ENCODE results near the gene SRCIN1.
"Not testable (repeated sequence)": the region's sequence is repeated elsewhere in the genome, so short reads cannot be mapped to it uniquely, and the experiment has no call there.

Gene SRCIN1

GRCh38 chr17:38626606-38627226 is 21.0 kb upstream of the SRCIN1 start:
- not testable (repeated sequence) for H3K27ac ChIP-seq (ENCODE audit: low read depth, low read length); H3K4me1 ChIP-seq (ENCODE audit: control insufficient read depth, insufficient read depth, low read length); H3K27me3 ChIP-seq (ENCODE audit: control insufficient read depth, insufficient read depth, low read length); H3K4me3 ChIP-seq (ENCODE audit: low read depth, low read length); H3K9ac ChIP-seq (ENCODE audit: low read length); H3K36me3 ChIP-seq (ENCODE audit: control insufficient read depth, insufficient read depth, low read length); H3K9me3 ChIP-seq (ENCODE audit: control insufficient read depth, insufficient read depth, low read depth, low read length)

- H3K9ac ChIP-seq (ENCODE audit: low read length): no peak overlapping the region
Observed at GRCh38 chr17:38625482-38625881, 19.7 kb upstream of the SRCIN1 start.

GRCh38 chr17:38624782-38625355 is 19.1 kb upstream of the SRCIN1 start:
- H3K4me3 ChIP-seq (ENCODE audit: low read depth, low read length); H3K27ac ChIP-seq (ENCODE audit: low read depth, low read length); H3K4me1 ChIP-seq (ENCODE audit: control insufficient read depth, insufficient read depth, low read length); H3K9me3 ChIP-seq (ENCODE audit: control insufficient read depth, insufficient read depth, low read depth, low read length); H3K9ac ChIP-seq (ENCODE audit: low read length); H3K36me3 ChIP-seq (ENCODE audit: control insufficient read depth, insufficient read depth, low read length); H3K27me3 ChIP-seq (ENCODE audit: control insufficient read depth, insufficient read depth, low read length): not testable (repeated sequence)

More at GRCh38 chr17:38625482-38625881, 19.7 kb upstream of the SRCIN1 start:
- H3K4me1 ChIP-seq (ENCODE audit: control insufficient read depth, insufficient read depth, low read length): no peaks in the 10 kb centered on the region
- no peaks in the 10 kb centered on the region for H3K27me3 ChIP-seq (ENCODE audit: control insufficient read depth, insufficient read depth, low read length)
- H3K4me3 ChIP-seq (ENCODE audit: low read depth, low read length): no peak overlapping the region
- no peak overlapping the region for H3K27ac ChIP-seq (ENCODE audit: low read depth, low read length)
- no peaks in the 10 kb centered on the region for H3K36me3 ChIP-seq (ENCODE audit: control insufficient read depth, insufficient read depth, low read length)
- H3K9me3 ChIP-seq (ENCODE audit: control insufficient read depth, insufficient read depth, low read depth, low read length): 0 out of 2 replicates have a peak, but pooled peaks cover 4% of the 10 kb centered on the region

- no peaks in the 10 kb centered on the region for H3K36me3 ChIP-seq (ENCODE audit: control insufficient read depth, insufficient read depth, low read length)
- H3K27me3 ChIP-seq (ENCODE audit: control insufficient read depth, insufficient read depth, low read length): no peaks in the 10 kb centered on the region
- no peak overlapping the region for H3K9ac ChIP-seq (ENCODE audit: low read length)
- no peak overlapping the region for H3K27ac ChIP-seq (ENCODE audit: low read depth, low read length)
- H3K4me1 ChIP-seq (ENCODE audit: control insufficient read depth, insufficient read depth, low read length): peaks cover 18% of the 10 kb centered on the region
- H3K9me3 ChIP-seq (ENCODE audit: control insufficient read depth, insufficient read depth, low read depth, low read length): no peaks in the 10 kb centered on the region
- no peak overlapping the region for H3K4me3 ChIP-seq (ENCODE audit: low read depth, low read length)
Observed at GRCh38 chr17:38621538-38621937, 15.8 kb upstream of the SRCIN1 start.

- Histone ChIP-seq H3K36me3 (ENCODE audit: control insufficient read depth, insufficient read depth, low read length) (no peaks in the 10 kb centered on the region), H3K4me1 (ENCODE audit: control insufficient read depth, insufficient read depth, low read length) (peaks cover 20% of the 10 kb centered on the region), H3K27ac (ENCODE audit: low read depth, low read length) (no peak overlapping the region), H3K27me3 (ENCODE audit: control insufficient read depth, insufficient read depth, low read length) (no peaks in the 10 kb centered on the region), H3K9me3 (ENCODE audit: control insufficient read depth, insufficient read depth, low read depth, low read length) (no peaks in the 10 kb centered on the region), H3K4me3 (ENCODE audit: low read depth, low read length) (no peak overlapping the region), H3K9ac (ENCODE audit: low read length) (no peak overlapping the region)
Observed at GRCh38 chr17:38620551-38621277, 15.0 kb upstream of the SRCIN1 start.

- peaks cover 20% of the 10 kb centered on the region for H3K4me1 ChIP-seq (ENCODE audit: control insufficient read depth, insufficient read depth, low read length)
- no peaks in the 10 kb centered on the region for H3K9me3 ChIP-seq (ENCODE audit: control insufficient read depth, insufficient read depth, low read depth, low read length)
- no peaks in the 10 kb centered on the region for H3K36me3 ChIP-seq (ENCODE audit: control insufficient read depth, insufficient read depth, low read length)
- H3K4me3 ChIP-seq (ENCODE audit: low read depth, low read length): no peak overlapping the region
- no peak overlapping the region for H3K27ac ChIP-seq (ENCODE audit: low read depth, low read length)
- no peak overlapping the region for H3K9ac ChIP-seq (ENCODE audit: low read length)
- no peaks in the 10 kb centered on the region for H3K27me3 ChIP-seq (ENCODE audit: control insufficient read depth, insufficient read depth, low read length)
Observed at GRCh38 chr17:38619937-38620550, 14.3 kb upstream of the SRCIN1 start.

GRCh38 chr17:38619451-38619795 is 13.7 kb upstream of the SRCIN1 start:
- H3K9ac ChIP-seq (ENCODE audit: low read length): no peak overlapping the region
- H3K36me3 ChIP-seq (ENCODE audit: control insufficient read depth, insufficient read depth, low read length): no peaks in the 10 kb centered on the region
- H3K4me3 ChIP-seq (ENCODE audit: low read depth, low read length): no peak overlapping the region
- no peaks in the 10 kb centered on the region for H3K9me3 ChIP-seq (ENCODE audit: control insufficient read depth, insufficient read depth, low read depth, low read length)
- no peaks in the 10 kb centered on the region for H3K27me3 ChIP-seq (ENCODE audit: control insufficient read depth, insufficient read depth, low read length)
- H3K27ac ChIP-seq (ENCODE audit: low read depth, low read length): no peak overlapping the region
- peaks cover 20% of the 10 kb centered on the region for H3K4me1 ChIP-seq (ENCODE audit: control insufficient read depth, insufficient read depth, low read length)

GRCh38 chr17:38617967-38618760 is 12.4 kb upstream of the SRCIN1 start:
- H3K9ac ChIP-seq (ENCODE audit: low read length): no peak overlapping the region
- no peak overlapping the region for H3K4me3 ChIP-seq (ENCODE audit: low read depth, low read length)
- H3K4me1 ChIP-seq (ENCODE audit: control insufficient read depth, insufficient read depth, low read length): peaks cover 28% of the 10 kb centered on the region
- H3K9me3 ChIP-seq (ENCODE audit: control insufficient read depth, insufficient read depth, low read depth, low read length): no peaks in the 10 kb centered on the region
- no peaks in the 10 kb centered on the region for H3K36me3 ChIP-seq (ENCODE audit: control insufficient read depth, insufficient read depth, low read length)
- no peaks in the 10 kb centered on the region for H3K27me3 ChIP-seq (ENCODE audit: control insufficient read depth, insufficient read depth, low read length)
- H3K27ac ChIP-seq (ENCODE audit: low read depth, low read length): no peak overlapping the region

- peaks cover under 1% of the 10 kb centered on the region; the same call in 1 of the 2 replicates for H3K9me3 ChIP-seq (ENCODE audit: control insufficient read depth, insufficient read depth, low read depth, low read length)
- no peak overlapping the region for H3K4me3 ChIP-seq (ENCODE audit: low read depth, low read length)
- no peaks in the 10 kb centered on the region for H3K27me3 ChIP-seq (ENCODE audit: control insufficient read depth, insufficient read depth, low read length)
- no peak overlapping the region for H3K27ac ChIP-seq (ENCODE audit: low read depth, low read length)
- no peaks in the 10 kb centered on the region for H3K36me3 ChIP-seq (ENCODE audit: control insufficient read depth, insufficient read depth, low read length)
- H3K9ac ChIP-seq (ENCODE audit: low read length): no peak overlapping the region
- H3K4me1 ChIP-seq (ENCODE audit: control insufficient read depth, insufficient read depth, low read length): peaks cover 28% of the 10 kb centered on the region
Observed at GRCh38 chr17:38617074-38617860, 11.5 kb upstream of the SRCIN1 start.

GRCh38 chr17:38616361-38616760 is 10.6 kb upstream of the SRCIN1 start:
- H3K4me1 ChIP-seq (ENCODE audit: control insufficient read depth, insufficient read depth, low read length): peaks cover 28% of the 10 kb centered on the region
- H3K9me3 ChIP-seq (ENCODE audit: control insufficient read depth, insufficient read depth, low read depth, low read length): peaks cover 10% of the 10 kb centered on the region
- no peaks in the 10 kb centered on the region for H3K36me3 ChIP-seq (ENCODE audit: control insufficient read depth, insufficient read depth, low read length)
- no peak overlapping the region for H3K27ac ChIP-seq (ENCODE audit: low read depth, low read length)
- H3K27me3 ChIP-seq (ENCODE audit: control insufficient read depth, insufficient read depth, low read length): no peaks in the 10 kb centered on the region
- H3K9ac ChIP-seq (ENCODE audit: low read length): no peak overlapping the region
- no peak overlapping the region for H3K4me3 ChIP-seq (ENCODE audit: low read depth, low read length)
